ENCODE measurements around the gene IVD. TPM values are rescaled to one million over a fixed set of nuclear protein-coding genes. Genes with fewer than 3 reads are reported as not detected.

The IVD gene
- 10 to 100 TPM; 27.4 to 34.1 (median 29.1) TPM for total RNA-seq

DNA sequence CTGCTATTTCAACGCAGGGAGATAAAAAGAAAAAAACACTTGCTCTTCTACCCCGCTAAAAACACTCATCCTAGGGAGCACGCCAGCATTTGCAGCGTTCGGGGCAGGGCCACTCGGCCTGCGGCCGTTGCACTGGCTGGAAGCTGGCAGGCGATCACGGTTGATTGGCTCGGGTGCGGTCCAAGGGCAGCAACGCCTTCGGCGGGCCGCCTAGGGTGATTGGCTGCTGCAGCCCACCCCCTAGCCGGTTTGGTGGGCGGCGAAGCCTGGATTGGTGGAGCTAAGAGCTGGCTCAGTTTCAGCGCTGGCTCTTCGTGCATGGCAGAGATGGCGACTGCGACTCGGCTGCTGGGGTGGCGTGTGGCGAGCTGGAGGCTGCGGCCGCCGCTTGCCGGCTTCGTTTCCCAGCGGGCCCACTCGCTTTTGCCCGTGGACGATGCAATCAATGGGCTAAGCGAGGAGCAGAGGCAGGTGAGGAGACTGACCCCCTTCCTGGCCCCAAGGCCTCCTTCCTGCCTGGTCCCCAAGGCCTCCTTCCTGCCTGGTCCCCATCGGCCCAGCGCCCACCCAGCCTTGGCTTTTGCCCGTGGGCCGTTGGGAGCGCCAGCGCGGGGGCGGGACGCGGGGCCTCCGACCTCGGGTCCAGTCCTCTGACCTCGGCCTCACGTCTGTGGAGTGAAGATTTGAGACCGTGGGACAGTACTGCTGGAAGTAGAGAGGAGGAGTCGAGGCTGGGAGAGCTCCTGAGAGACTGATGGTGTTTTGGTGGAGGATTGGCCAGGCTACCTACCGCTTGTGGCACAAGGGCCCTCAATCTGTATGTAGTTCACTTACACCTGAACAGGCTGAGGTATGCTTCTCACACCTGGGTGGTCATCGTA, at the start of gene IVD:
Gene IVD, plus strand, starts transcription at position 295 of the 881 bp plus-strand sequence. Its CDS starts 33 bp downstream, at position 328.
- Histone ChIP-seq H3K27me3 (no peaks in the 10 kb centered on the region), H3K9me3 (no peaks in the 10 kb centered on the region), H3K36me3 (peaks cover 0 to 16% of the 10 kb centered on the region in 2 donors), H3K4me1 (peaks cover 8 to 11% of the 10 kb centered on the region in 2 donors), H3K27ac (peak within 1 kb of the TSS; percentile 74 to 81 (median 75)), H3K4me3 (peak within 1 kb of the TSS; percentile 64 to 87 (median 73))
- ATAC-seq (peak; percentile 93 to 97), DNase-seq (peak; percentile 90 to 94)
- TF ChIP-seq, protein P1, sequence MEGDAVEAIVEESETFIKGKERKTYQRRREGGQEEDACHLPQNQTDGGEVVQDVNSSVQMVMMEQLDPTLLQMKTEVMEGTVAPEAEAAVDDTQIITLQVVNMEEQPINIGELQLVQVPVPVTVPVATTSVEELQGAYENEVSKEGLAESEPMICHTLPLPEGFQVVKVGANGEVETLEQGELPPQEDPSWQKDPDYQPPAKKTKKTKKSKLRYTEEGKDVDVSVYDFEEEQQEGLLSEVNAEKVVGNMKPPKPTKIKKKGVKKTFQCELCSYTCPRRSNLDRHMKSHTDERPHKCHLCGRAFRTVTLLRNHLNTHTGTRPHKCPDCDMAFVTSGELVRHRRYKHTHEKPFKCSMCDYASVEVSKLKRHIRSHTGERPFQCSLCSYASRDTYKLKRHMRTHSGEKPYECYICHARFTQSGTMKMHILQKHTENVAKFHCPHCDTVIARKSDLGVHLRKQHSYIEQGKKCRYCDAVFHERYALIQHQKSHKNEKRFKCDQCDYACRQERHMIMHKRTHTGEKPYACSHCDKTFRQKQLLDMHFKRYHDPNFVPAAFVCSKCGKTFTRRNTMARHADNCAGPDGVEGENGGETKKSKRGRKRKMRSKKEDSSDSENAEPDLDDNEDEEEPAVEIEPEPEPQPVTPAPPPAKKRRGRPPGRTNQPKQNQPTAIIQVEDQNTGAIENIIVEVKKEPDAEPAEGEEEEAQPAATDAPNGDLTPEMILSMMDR (IDR thresholded peaks at IDR 0.05 in 4 of 5, conservative IDR thresholded peaks at IDR 0.05 in 1 of 5), result no peak
- TF ChIP-seq POLR2A (IDR thresholded peaks at IDR 0.05), result peak; percentile 41 to 45
- intact Hi-C loops (cut with DNase I; ENCODE audit: low total_unique reads), result loop anchor here (1.0 to 10.0 kb wide), 3 partner anchors 25 to 361 kb away; partner anchors contain the start of gene INAFM2
- in situ Hi-C loops (cut with MboI; ENCODE audit: low sequenced_read_pairs in 4 of 4), result loop anchor here in 1 of 4 donors (25.0 kb wide), 1 partner anchor 368 kb away; the partner anchor contains the start of gene SRP14

- no peak overlapping the region for H3K4me3 ChIP-seq
- no peaks in the 10 kb centered on the region for H3K27me3 ChIP-seq
- H3K36me3 ChIP-seq, result no peaks in the 10 kb centered on the region
- ATAC-seq (no peak), DNase-seq (no peak)
- H3K9me3 ChIP-seq, result no peaks in the 10 kb centered on the region
- H3K27ac ChIP-seq, result no peak overlapping the region
- in situ Hi-C loops (cut with MboI; ENCODE audit: low sequenced_read_pairs in 4 of 4) (no loop called here), intact Hi-C loops (cut with DNase I; ENCODE audit: low total_unique reads) (no loop called here)
- peaks cover 16 to 28% of the 10 kb centered on the region in 2 donors for H3K4me1 ChIP-seq
- no peak for TF ChIP-seq POLR2A (IDR thresholded peaks at IDR 0.05)
- TF ChIP-seq, protein P1 (IDR thresholded peaks at IDR 0.05 in 4 of 5, conservative IDR thresholded peaks at IDR 0.05 in 1 of 5), result no peak
These were observed 49.5 kb upstream of the IVD start for GRCh38 chr15:40355976-40356585.

DNA sequence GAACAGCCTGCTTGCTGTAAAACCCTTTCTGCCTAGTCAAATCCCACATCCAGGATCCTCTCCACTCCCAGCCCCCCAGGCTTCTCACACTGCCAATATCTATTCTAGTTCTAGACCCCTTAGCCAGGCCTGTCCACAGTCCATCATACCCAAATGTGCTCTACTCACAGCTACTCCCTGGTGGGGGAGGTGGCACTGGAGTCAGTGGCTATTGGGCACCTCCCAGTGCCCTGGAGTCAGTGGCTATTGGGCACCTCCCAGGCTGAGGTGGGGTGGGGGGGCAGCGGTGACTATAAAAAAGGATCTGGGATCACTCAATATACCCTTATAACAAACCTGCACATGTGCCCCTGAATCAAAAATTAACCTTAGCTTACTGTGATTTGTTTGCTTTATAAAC, 48.3 kb upstream of the IVD start:
- Histone ChIP-seq H3K27me3 (no peaks in the 10 kb centered on the region), H3K4me1 (peaks cover 16 to 28% of the 10 kb centered on the region in 2 donors), H3K4me3 (peak overlapping the region in 1 of 4 donors; percentile 58), H3K36me3 (no peaks in the 10 kb centered on the region), H3K9me3 (no peaks in the 10 kb centered on the region), H3K27ac (no peak overlapping the region)
- ATAC-seq (no peak), DNase-seq (no peak)
- intact Hi-C loops (cut with DNase I; ENCODE audit: low total_unique reads), result no loop called here
- TF ChIP-seq POLR2A (IDR thresholded peaks at IDR 0.05), result no peak
- TF ChIP-seq, protein P1 (IDR thresholded peaks at IDR 0.05 in 4 of 5, conservative IDR thresholded peaks at IDR 0.05 in 1 of 5), result no peak
- in situ Hi-C loops (cut with MboI; ENCODE audit: low sequenced_read_pairs in 4 of 4), result no loop called here

DNA sequence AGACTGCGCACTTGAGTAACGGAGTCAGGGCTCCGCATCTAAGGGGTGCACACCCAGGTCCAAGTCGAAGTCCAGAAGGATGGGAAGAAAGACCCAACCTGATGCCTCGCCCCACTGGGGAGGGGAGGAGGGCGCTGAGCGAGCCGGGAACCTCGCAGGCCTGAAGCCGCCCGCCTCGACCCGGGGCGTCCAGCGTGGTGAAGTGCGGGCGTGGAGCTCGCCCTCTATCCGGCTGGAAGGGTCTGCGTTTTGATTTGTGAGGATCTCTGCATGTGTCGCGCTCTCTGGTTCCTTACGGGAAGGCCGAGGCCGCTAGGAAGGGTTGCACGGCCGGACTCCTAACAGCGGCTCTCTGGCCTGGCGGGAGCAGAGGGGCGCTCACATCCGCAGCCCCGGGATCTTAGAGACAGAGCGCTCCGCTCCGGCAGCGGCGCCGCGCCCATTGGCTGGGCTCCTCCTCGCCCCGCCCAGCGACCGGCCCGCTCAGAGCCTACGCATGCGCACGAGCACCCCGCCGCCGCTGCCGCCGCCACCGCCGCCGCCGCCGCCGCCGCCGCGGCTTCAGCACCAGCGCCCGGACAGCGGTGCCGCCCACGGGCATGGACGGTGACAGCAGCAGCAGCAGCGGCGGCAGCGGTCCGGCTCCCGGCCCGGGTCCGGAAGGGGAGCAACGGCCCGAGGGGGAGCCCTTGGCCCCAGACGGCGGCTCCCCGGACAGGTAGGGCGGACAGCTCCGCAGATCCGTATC, 47.7 kb upstream of the IVD start, which contains the start of gene DISP2:
Gene DISP2, plus strand, starts transcription at position 497 of the 748 bp plus-strand sequence. Its CDS starts 103 bp downstream, at position 600.
- in situ Hi-C loops (cut with MboI; ENCODE audit: low sequenced_read_pairs in 4 of 4) (no loop called here), intact Hi-C loops (cut with DNase I; ENCODE audit: low total_unique reads) (no loop called here)
- no peaks in the 10 kb centered on the region for H3K27me3 ChIP-seq
- H3K9me3 ChIP-seq, result no peaks in the 10 kb centered on the region
- TF ChIP-seq, protein P1 (IDR thresholded peaks at IDR 0.05 in 4 of 5, conservative IDR thresholded peaks at IDR 0.05 in 1 of 5), result peak in 1 of 5 experiments; percentile 13
- TF ChIP-seq POLR2A (IDR thresholded peaks at IDR 0.05), result no peak
- DNase-seq (peak; percentile 66 to 80), ATAC-seq (peak; percentile 87 to 93)
- H3K4me1 ChIP-seq, result peaks cover 16 to 28% of the 10 kb centered on the region in 2 donors
- no peak within 1 kb of the TSS for H3K27ac ChIP-seq
- no peaks in the 10 kb centered on the region for H3K36me3 ChIP-seq
- peak within 1 kb of the TSS; percentile 57 to 86 (median 61) for H3K4me3 ChIP-seq
